Left lung (tissue), 10 donors: ENCODE data around the gene PDCD4. TPM values are rescaled to one million over a fixed set of nuclear protein-coding genes. Genes with fewer than 3 reads are reported as not detected.

ENCODE experiments used
- ATAC-seq: fragments of 200-7000 bp; cut with Tn5 transposase; one replicate; pipeline ENCODE4 v1.9.1; 2020; ENCODE audit warnings: moderate library complexity
- DNase-seq, 4 donors: peaks; one replicate each; pipeline ENCODE4 v3.0.0-alpha.2; 2013 to 2020
- H3K27ac ChIP-seq, 2 donors: fragments of 200-600 bp; sonication (generic) in 1 of 2; one replicate each; pipeline versions ENCODE4 v1.5.0 to v1.8.0; 2020 to 2021
- H3K27me3 ChIP-seq, 2 donors: fragments of 200-600 bp; sonication (generic) in 1 of 2; one replicate each; pipeline versions ENCODE4 v1.5.0 to v1.8.0; 2020 to 2021
- H3K36me3 ChIP-seq, 2 donors: fragments of 200-600 bp; sonication (generic) in 1 of 2; one replicate each; pipeline versions ENCODE4 v1.5.0 to v1.8.0; 2020 to 2021
- H3K4me1 ChIP-seq, 2 donors: fragments of 200-600 bp; one replicate each; pipeline ENCODE4 v1.8.0; 2021
- H3K4me3 ChIP-seq, 2 donors: fragments of 200-600 bp; sonication (generic) in 1 of 2; one replicate each; pipeline versions ENCODE4 v1.5.0 to v1.8.0; 2020 to 2021; ENCODE audit warnings: mild to moderate bottlenecking in 1 of 2
- H3K9me3 ChIP-seq, 2 donors: fragments of 200-600 bp; sonication (generic) in 1 of 2; one replicate each; pipeline versions ENCODE4 v1.5.0 to v1.8.0; 2020 to 2021
- CTCF ChIP-seq, 2 donors: fragments of 200-600 bp; sonication (generic) in 1 of 2; IDR thresholded peaks; one replicate each; pipeline versions ENCODE4 v1.5.0 to v1.8.0; 2021; ENCODE audit warnings: antibody characterized with exemption in 2 of 2
- intact Hi-C, 2 donors: fragments of 100-400 bp; cut with DNase I; formaldehyde crosslinking; loops; one replicate each; pipeline versions ENCODE4 v1.11.2 to v1.14.2; 2022
- polyA plus RNA-seq, 6 donors: library from polyadenylated mRNA; unstranded; fragments of 120-200 nt; gene quantifications; one replicate each; pipeline ENCODE4 v1.2.1, GENCODE V29; 2013; ENCODE audit not compliant: insufficient read length in 6 of 6
- total RNA-seq, 2 donors: library from RNA; stranded (reverse); fragmentation: NEBNext Ultra II Directional; extraction: Animal tissue kit (Norgen Biotek cat#: 25700); gene quantifications; one replicate each; pipeline ENCODE4 v1.2.1, GENCODE V29; 2021
- donor health status: DM: no; HTN: yes; CAD: no.
- donor health status: DM: no; HTN: no; CAD: no.

The PDCD4 gene
- total and polyA plus RNA-seq, 8 donors: 45.7 to 311 (median 220) TPM

DNA sequence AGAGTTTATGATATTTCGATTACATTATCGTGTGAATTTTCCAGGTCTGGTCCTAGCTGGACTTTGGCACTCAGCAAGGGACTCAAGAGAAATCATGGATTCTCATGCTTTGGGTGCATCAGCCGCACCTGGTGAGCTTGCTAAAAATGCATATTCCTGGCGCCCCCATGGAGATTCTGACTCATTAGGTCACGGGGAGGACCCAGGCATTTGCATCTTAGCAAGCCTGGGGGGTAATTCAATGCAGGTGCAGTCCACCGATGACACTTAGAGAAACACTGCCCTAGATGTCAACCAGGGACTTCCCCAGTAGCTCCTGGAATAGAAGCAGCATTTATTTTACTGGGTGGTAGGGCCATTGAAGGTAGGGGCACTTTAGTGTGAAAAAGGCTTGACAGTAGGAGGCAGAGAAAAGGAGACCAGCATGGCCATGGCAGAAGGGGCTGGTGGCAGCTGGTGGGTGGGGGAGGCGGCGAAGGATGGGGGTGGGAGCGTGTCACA, 29.9 kb upstream of the PDCD4 start:
- H3K36me3 ChIP-seq: no peaks in the 10 kb centered on the region
- TF ChIP-seq CTCF (IDR thresholded peaks at IDR 0.05): no peak
- ATAC-seq (no peak), DNase-seq (no peak)
- no peak overlapping the region for H3K27ac ChIP-seq
- H3K27me3 ChIP-seq: no peaks in the 10 kb centered on the region
- H3K4me3 ChIP-seq: no peak overlapping the region
- intact Hi-C loops: no loop called here
- peaks cover 0 to 12% of the 10 kb centered on the region in 2 donors for H3K4me1 ChIP-seq
- no peaks in the 10 kb centered on the region for H3K9me3 ChIP-seq

GRCh38 chr10:110842326-110842904, 29.3 kb upstream of the PDCD4 start:
- H3K27ac ChIP-seq: no peak overlapping the region
- peaks cover 0 to 12% of the 10 kb centered on the region in 2 donors for H3K4me1 ChIP-seq
- no peak for DNase-seq
- no peaks in the 10 kb centered on the region for H3K27me3 ChIP-seq
- no peak for TF ChIP-seq CTCF (IDR thresholded peaks at IDR 0.05)
- H3K9me3 ChIP-seq: no peaks in the 10 kb centered on the region
- intact Hi-C loops: no loop called here
- H3K4me3 ChIP-seq: no peak overlapping the region
- ATAC-seq: no peak
- no peaks in the 10 kb centered on the region for H3K36me3 ChIP-seq

DNA sequence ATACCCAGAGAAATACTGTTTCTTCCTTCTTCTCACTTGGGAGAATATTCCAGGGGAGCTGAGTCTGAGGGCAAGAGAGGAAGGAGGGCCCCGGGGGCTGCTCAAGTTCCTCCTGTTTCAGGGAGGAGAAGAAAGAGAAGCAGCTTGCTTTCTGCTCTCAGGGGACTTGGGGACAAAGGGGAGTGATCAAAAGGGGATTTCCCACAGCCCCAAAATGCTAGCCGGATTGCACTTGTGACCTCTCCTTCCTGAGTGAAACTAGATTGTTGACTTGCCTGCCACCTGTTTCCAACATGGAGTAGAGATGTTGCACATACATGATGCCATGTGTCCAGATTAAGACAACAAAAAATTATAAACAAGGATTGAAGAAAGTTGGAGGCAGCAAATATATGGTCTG, 28.7 kb upstream of the PDCD4 start:
- H3K27me3 ChIP-seq: no peaks in the 10 kb centered on the region
- no peak overlapping the region for H3K27ac ChIP-seq
- no peak for TF ChIP-seq CTCF (IDR thresholded peaks at IDR 0.05)
- no peak overlapping the region for H3K4me3 ChIP-seq
- DNase-seq (no peak), ATAC-seq (peak; percentile 4)
- no peaks in the 10 kb centered on the region for H3K9me3 ChIP-seq
- peaks cover 0 to 12% of the 10 kb centered on the region in 2 donors for H3K4me1 ChIP-seq
- no peaks in the 10 kb centered on the region for H3K36me3 ChIP-seq
- intact Hi-C loops: no loop called here

- Histone ChIP-seq H3K27ac (no peak overlapping the region), H3K4me1 (peaks cover 0 to 12% of the 10 kb centered on the region in 2 donors), H3K4me3 (no peak overlapping the region), H3K9me3 (no peaks in the 10 kb centered on the region), H3K27me3 (no peaks in the 10 kb centered on the region), H3K36me3 (no peaks in the 10 kb centered on the region)
- no peak for TF ChIP-seq CTCF (IDR thresholded peaks at IDR 0.05)
- DNase-seq: no peak
- intact Hi-C loops: no loop called here
- no peak for ATAC-seq
These were observed 27.7 kb upstream of the PDCD4 start for GRCh38 chr10:110843796-110844616.

DNA sequence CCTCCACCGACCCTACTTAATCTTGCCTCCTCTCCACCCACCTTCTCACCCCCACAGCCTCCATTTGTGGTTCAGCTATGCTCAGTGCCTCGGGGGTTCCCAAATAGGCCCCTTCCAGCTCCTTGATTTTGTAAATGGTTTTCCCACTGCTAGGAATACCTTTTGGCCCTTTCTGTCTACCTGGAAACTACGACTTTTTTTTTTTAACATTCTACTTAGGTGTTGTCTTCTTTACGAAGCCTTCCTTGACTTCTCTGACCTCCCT, 27.2 kb upstream of the PDCD4 start:
- Histone ChIP-seq H3K9me3 (no peaks in the 10 kb centered on the region), H3K27me3 (no peaks in the 10 kb centered on the region), H3K27ac (no peak overlapping the region), H3K36me3 (no peaks in the 10 kb centered on the region), H3K4me1 (peaks cover 0 to 12% of the 10 kb centered on the region in 2 donors), H3K4me3 (no peak overlapping the region)
- DNase-seq: no peak
- intact Hi-C loops: no loop called here
- ATAC-seq: no peak
- TF ChIP-seq CTCF (IDR thresholded peaks at IDR 0.05): no peak
